ENCODE data around the gene PATJ.
"Not testable (repeated sequence)": the region's sequence is repeated elsewhere in the genome, so short reads cannot be mapped to it uniquely, and the experiment has no call there.

The PATJ gene

GRCh38 chr1:61887076-61887867 is 145.0 kb downstream of the PATJ start:
- H4K8ac ChIP-seq (ENCODE audit: low read depth, low read length) = no peak overlapping the region
- H3K56ac ChIP-seq (ENCODE audit: low read length) = no peak overlapping the region
- no peak overlapping the region for H3K4me2 ChIP-seq (ENCODE audit: low read length)
- H2BK120ac ChIP-seq (ENCODE audit: low read depth, low read length) = no peak overlapping the region
- H3K27ac ChIP-seq (ENCODE audit: low read depth, low read length) = no peak overlapping the region
- no peak overlapping the region for H3K9ac ChIP-seq (ENCODE audit: low read length)
- no peaks in the 10 kb centered on the region for H3K79me2 ChIP-seq (ENCODE audit: control insufficient read depth, insufficient read depth, low read length)
- H3K4me3 ChIP-seq (ENCODE audit: low read length) = no peak overlapping the region
- DNase-seq = no peak
- no peak overlapping the region for H3K23ac ChIP-seq (ENCODE audit: low read length)
- peaks cover 4% of the 10 kb centered on the region for H3K36me3 ChIP-seq (ENCODE audit: control insufficient read depth, insufficient read depth, low read length)
- H2AK5ac ChIP-seq (ENCODE audit: low read length) = no peak overlapping the region
- WGBS (ENCODE audit: extremely low coverage, insufficient coverage, low lambda C conversion rate) = no CpG with 5 or more reads among the region's 3 CpGs
- no peak overlapping the region for H2BK5ac ChIP-seq (ENCODE audit: low read length)
- no peak overlapping the region for H2BK15ac ChIP-seq (replicated peaks; ENCODE audit: low read depth)
- H3K18ac ChIP-seq (ENCODE audit: low read length) = no peak overlapping the region
- H3K4ac ChIP-seq (ENCODE audit: low read depth, low read length) = no peak overlapping the region
- H3K79me1 ChIP-seq (ENCODE audit: low read length) = no peaks in the 10 kb centered on the region
- H3K27me3 ChIP-seq (ENCODE audit: insufficient read depth, low read length, poor library complexity) = no peaks in the 10 kb centered on the region
- no peak overlapping the region for H4K5ac ChIP-seq (ENCODE audit: low read length)
- H3K4me1 ChIP-seq (ENCODE audit: control insufficient read depth, low read depth, low read length) = no peaks in the 10 kb centered on the region

GRCh38 chr1:61887931-61888564 is 145.8 kb downstream of the PATJ start:
- H2BK120ac ChIP-seq (ENCODE audit: low read depth, low read length) = no peak overlapping the region
- no CpG with 5 or more reads among the region's 7 CpGs for WGBS (ENCODE audit: extremely low coverage, insufficient coverage, low lambda C conversion rate)
- peaks cover 4% of the 10 kb centered on the region for H3K36me3 ChIP-seq (ENCODE audit: control insufficient read depth, insufficient read depth, low read length)
- DNase-seq = no peak
- H3K56ac ChIP-seq (ENCODE audit: low read length) = no peak overlapping the region
- no peaks in the 10 kb centered on the region for H3K79me1 ChIP-seq (ENCODE audit: low read length)
- H3K23ac ChIP-seq (ENCODE audit: low read length) = no peak overlapping the region
- H3K27ac ChIP-seq (ENCODE audit: low read depth, low read length) = no peak overlapping the region
- H2BK5ac ChIP-seq (ENCODE audit: low read length) = no peak overlapping the region
- H2AK5ac ChIP-seq (ENCODE audit: low read length) = no peak overlapping the region
- no peak overlapping the region for H4K5ac ChIP-seq (ENCODE audit: low read length)
- no peak overlapping the region for H3K4ac ChIP-seq (ENCODE audit: low read depth, low read length)
- no peak overlapping the region for H4K8ac ChIP-seq (ENCODE audit: low read depth, low read length)
- no peak overlapping the region for H3K4me3 ChIP-seq (ENCODE audit: low read length)
- H3K18ac ChIP-seq (ENCODE audit: low read length) = no peak overlapping the region
- H3K27me3 ChIP-seq (ENCODE audit: insufficient read depth, low read length, poor library complexity) = no peaks in the 10 kb centered on the region
- H3K79me2 ChIP-seq (ENCODE audit: control insufficient read depth, insufficient read depth, low read length) = no peaks in the 10 kb centered on the region
- no peak overlapping the region for H2BK15ac ChIP-seq (replicated peaks; ENCODE audit: low read depth)
- H3K4me2 ChIP-seq (ENCODE audit: low read length) = no peak overlapping the region
- H3K4me1 ChIP-seq (ENCODE audit: control insufficient read depth, low read depth, low read length) = no peaks in the 10 kb centered on the region
- no peak overlapping the region for H3K9ac ChIP-seq (ENCODE audit: low read length)

- Histone ChIP-seq H3K36me3 (ENCODE audit: control insufficient read depth, insufficient read depth, low read length) (peaks cover 4% of the 10 kb centered on the region), H2BK5ac (ENCODE audit: low read length) (no peak overlapping the region), H3K4ac (ENCODE audit: low read depth, low read length) (no peak overlapping the region), H3K23ac (ENCODE audit: low read length) (no peak overlapping the region), H2BK120ac (ENCODE audit: low read depth, low read length) (no peak overlapping the region), H2BK15ac (replicated peaks; ENCODE audit: low read depth) (no peak overlapping the region), H3K79me1 (ENCODE audit: low read length) (no peaks in the 10 kb centered on the region), H3K18ac (ENCODE audit: low read length) (no peak overlapping the region), H4K8ac (ENCODE audit: low read depth, low read length) (no peak overlapping the region), H3K27me3 (ENCODE audit: insufficient read depth, low read length, poor library complexity) (no peaks in the 10 kb centered on the region), H3K9ac (ENCODE audit: low read length) (no peak overlapping the region), H3K56ac (ENCODE audit: low read length) (no peak overlapping the region), H4K5ac (ENCODE audit: low read length) (no peak overlapping the region), H3K79me2 (ENCODE audit: control insufficient read depth, insufficient read depth, low read length) (no peaks in the 10 kb centered on the region), H3K27ac (ENCODE audit: low read depth, low read length) (no peak overlapping the region), H2AK5ac (ENCODE audit: low read length) (no peak overlapping the region), H3K4me2 (ENCODE audit: low read length) (no peak overlapping the region), H3K4me1 (ENCODE audit: control insufficient read depth, low read depth, low read length) (no peaks in the 10 kb centered on the region), H3K4me3 (ENCODE audit: low read length) (no peak overlapping the region)
- no CpG with 5 or more reads among the region's 1 CpG for WGBS (ENCODE audit: extremely low coverage, insufficient coverage, low lambda C conversion rate)
- DNase-seq = no peak
Measured at GRCh38 chr1:61888808-61889207, 146.5 kb downstream of the PATJ start.

- not testable (repeated sequence) for H3K4me3 ChIP-seq (ENCODE audit: low read length); H3K79me2 ChIP-seq (ENCODE audit: control insufficient read depth, insufficient read depth, low read length)
Measured at GRCh38 chr1:61890435-61890834, 148.2 kb downstream of the PATJ start.

GRCh38 chr1:61892977-61893376 is 150.7 kb downstream of the PATJ start:
- no CpG with 5 or more reads among the region's 2 CpGs for WGBS (ENCODE audit: extremely low coverage, insufficient coverage, low lambda C conversion rate)
- no peak overlapping the region for H2AK5ac ChIP-seq (ENCODE audit: low read length)
- no peak overlapping the region for H3K4me2 ChIP-seq (ENCODE audit: low read length)
- no peaks in the 10 kb centered on the region for H3K79me1 ChIP-seq (ENCODE audit: low read length)
- H3K56ac ChIP-seq (ENCODE audit: low read length) = no peak overlapping the region
- no peak overlapping the region for H3K18ac ChIP-seq (ENCODE audit: low read length)
- H3K4me3 ChIP-seq (ENCODE audit: low read length) = no peak overlapping the region
- H3K4me1 ChIP-seq (ENCODE audit: control insufficient read depth, low read depth, low read length) = no peaks in the 10 kb centered on the region
- H4K8ac ChIP-seq (ENCODE audit: low read depth, low read length) = no peak overlapping the region
- no peak overlapping the region for H3K9ac ChIP-seq (ENCODE audit: low read length)
- peak; percentile 29 for DNase-seq
- no peak overlapping the region for H2BK15ac ChIP-seq (replicated peaks; ENCODE audit: low read depth)
- H3K79me2 ChIP-seq (ENCODE audit: control insufficient read depth, insufficient read depth, low read length) = no peaks in the 10 kb centered on the region
- no peaks in the 10 kb centered on the region for H3K36me3 ChIP-seq (ENCODE audit: control insufficient read depth, insufficient read depth, low read length)
- no peak overlapping the region for H3K23ac ChIP-seq (ENCODE audit: low read length)
- H3K27me3 ChIP-seq (ENCODE audit: insufficient read depth, low read length, poor library complexity) = no peaks in the 10 kb centered on the region
- no peak overlapping the region for H3K27ac ChIP-seq (ENCODE audit: low read depth, low read length)
- H3K4ac ChIP-seq (ENCODE audit: low read depth, low read length) = no peak overlapping the region
- H2BK120ac ChIP-seq (ENCODE audit: low read depth, low read length) = no peak overlapping the region
- H4K5ac ChIP-seq (ENCODE audit: low read length) = no peak overlapping the region
- no peak overlapping the region for H2BK5ac ChIP-seq (ENCODE audit: low read length)

More at GRCh38 chr1:61890435-61890834, 148.2 kb downstream of the PATJ start:
- not testable (repeated sequence) for H4K5ac ChIP-seq (ENCODE audit: low read length); H3K18ac ChIP-seq (ENCODE audit: low read length); H3K9ac ChIP-seq (ENCODE audit: low read length); H3K27ac ChIP-seq (ENCODE audit: low read depth, low read length); H3K4me1 ChIP-seq (ENCODE audit: control insufficient read depth, low read depth, low read length); H3K79me1 ChIP-seq (ENCODE audit: low read length); H3K36me3 ChIP-seq (ENCODE audit: control insufficient read depth, insufficient read depth, low read length); H3K4ac ChIP-seq (ENCODE audit: low read depth, low read length); H2BK120ac ChIP-seq (ENCODE audit: low read depth, low read length); H3K23ac ChIP-seq (ENCODE audit: low read length); H2BK15ac ChIP-seq (replicated peaks; ENCODE audit: low read depth); H4K8ac ChIP-seq (ENCODE audit: low read depth, low read length); H3K4me2 ChIP-seq (ENCODE audit: low read length); H3K27me3 ChIP-seq (ENCODE audit: insufficient read depth, low read length, poor library complexity); DNase-seq; H2BK5ac ChIP-seq (ENCODE audit: low read length); H3K56ac ChIP-seq (ENCODE audit: low read length); H2AK5ac ChIP-seq (ENCODE audit: low read length)
